NCI-H2196 (cell line): Measurements from ENCODE around the gene ATAD1.
A peak's percentile ranks its signal among the peaks of the same experiment; 100 is the strongest.
"Not testable (repeated sequence)": the region's sequence is repeated elsewhere in the genome, so short reads cannot be mapped to it uniquely, and the experiment has no call there.

ENCODE experiments used
- DNase-seq: peaks from one replicate; lab custom pipeline; 2025; ENCODE audit not compliant: unreplicated experiment; lab: John Stamatoyannopoulos, UW

Gene ATAD1

DNA sequence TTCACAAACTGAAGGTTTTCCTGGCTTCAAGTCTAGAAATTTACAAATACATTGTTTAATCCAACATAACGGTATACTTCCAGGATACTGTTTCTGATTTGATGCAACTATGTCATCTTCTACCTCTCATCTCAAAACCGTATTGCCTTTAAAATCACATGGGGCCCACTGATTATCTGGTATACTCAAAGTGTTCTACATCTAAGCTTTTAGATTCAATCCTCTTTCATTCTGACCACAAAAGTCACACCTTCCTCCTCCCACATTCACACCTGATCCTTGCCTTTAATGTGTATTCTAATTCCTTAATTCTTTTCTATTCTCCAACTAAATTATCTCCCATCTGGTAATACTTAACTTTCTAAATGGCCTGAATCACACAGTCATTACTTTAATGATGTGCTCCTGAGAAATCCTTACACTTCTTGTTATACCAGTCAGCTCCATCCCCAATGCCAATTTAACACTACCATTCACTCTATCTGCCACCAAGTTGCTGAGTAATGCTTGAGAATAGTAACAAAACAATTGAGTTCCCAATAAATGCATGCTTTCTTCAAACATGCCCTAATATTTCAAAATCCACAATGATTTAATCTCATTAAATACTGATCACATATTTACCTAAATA lies 13.0 kb downstream of the ATAD1 start:
- DNase-seq = no peak

DNA sequence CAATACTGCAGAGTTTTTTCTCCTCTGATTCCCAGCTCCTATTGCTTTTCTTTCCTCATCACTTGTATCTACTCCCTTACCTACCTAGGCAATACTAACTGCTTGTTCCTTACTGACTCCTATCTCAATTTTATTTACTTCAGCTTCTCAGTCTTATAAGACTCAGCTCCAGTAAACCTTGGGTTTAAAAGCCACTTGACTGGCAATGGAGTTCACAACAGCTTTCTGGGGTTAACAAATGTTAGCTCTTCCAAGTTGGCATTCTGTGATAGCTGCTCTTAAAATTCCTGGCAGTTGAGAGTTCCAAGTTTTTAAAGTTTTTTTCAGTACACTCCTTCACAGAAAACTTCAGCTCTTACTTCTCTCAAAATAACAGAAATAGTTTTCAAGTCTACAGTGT lies 14.2 kb downstream of the ATAD1 start:
- no peak for DNase-seq

DNA sequence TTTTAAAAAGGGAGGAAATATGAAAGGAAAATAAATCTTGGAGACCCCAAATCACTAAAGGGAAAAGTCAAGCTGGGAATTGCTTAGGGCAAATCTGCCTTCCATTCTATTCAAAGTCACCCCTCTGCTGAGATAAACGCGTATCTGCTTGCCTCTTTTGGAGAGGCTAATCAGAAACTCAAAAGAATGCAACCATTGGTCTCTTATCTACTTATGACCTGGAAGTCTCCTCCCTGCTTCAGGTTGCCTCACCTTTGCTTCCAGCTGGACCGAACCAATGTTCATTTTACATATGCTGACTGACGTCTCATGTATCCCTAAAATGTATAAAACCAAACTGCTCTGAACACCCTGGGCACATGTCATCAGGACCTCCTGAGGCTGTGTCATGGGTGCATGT lies 14.7 kb downstream of the ATAD1 start:
- DNase-seq = no peak

DNA sequence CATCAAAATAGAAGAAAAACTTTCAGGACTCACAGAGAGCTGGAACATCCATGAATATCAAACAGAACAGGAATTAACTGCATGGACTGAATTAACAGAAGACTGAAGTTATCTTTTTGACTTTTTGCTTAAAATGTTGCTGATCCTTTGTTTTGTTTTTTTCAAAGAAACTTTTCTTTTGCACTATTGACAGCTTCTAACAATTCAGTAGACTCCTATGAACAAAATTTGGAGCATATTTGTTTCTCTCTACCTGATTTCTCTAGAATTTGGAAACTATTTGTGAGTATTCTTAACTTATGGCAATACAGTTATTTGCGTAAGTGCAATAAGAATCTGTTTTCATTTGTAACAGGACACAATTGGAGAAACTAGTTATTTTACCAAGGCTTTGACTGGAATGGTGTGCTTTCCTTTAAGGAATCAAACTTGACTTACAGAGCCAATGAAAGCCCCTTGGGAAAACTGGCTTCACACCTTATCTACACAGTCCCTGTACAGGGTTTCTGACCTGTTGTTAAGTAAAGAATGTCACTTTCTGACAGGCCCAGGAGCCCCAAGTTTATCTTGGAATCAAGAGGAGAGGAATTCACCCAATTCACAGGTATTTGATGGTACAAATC lies 16.1 kb downstream of the ATAD1 start:
- not testable (repeated sequence) for DNase-seq

DNA sequence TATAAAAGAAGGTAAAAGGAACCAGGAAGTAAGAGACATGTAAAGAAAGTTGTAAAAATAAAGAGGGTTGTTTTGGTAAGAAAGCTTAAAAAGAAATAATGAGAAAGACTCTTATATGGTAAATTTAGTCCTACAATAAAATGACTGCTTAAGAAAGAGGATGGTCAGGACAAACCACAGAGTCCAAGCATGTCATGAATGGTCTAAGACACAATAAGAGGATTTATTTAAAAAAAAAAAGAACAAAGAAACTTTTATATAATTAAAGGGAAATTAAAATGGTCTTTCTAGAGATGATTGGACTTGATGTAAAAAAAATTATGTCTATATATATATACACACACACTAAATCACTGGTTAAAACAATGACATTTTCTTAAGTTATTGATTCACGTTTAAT lies 18.2 kb downstream of the ATAD1 start:
- DNase-seq = no peak

DNA sequence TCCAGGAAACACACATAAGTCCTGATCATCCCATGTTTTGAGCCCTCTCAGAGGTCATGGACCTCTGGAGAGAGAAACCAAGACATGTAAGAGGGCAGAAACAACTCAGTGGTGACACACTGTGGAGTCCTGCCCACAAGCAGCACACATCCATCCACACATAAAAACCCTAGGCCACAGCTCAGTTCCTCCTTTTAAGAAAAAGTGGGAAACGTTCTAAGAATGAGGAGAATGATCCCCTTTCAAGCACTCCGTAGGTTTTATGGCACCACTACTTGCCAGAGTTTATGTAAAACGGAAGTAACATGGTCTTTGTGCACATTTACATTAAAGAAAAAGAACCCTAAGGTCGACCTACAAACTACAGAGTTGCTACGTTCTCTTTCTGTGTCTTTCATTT lies 19.9 kb downstream of the ATAD1 start:
- DNase-seq = no peak

DNA sequence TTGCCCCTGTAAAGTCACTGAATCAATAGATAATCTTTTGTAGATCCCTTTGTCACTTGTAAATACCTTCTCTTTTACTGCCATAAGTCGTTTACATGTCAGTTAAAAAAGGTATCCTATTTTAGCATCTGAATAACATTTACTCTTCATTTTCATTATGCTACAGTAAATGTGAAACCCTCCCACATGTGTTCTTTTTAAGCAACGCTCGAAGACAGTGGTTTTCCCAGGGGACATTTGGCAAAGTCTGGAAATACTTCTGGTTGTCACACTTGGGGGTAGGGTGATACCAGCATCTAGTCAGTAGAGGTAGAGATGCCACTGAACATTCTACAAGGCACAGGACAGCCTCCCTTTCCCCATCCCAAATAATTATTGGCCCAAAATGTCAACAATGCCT lies 23.7 kb downstream of the ATAD1 start:
- DNase-seq = no peak

DNA sequence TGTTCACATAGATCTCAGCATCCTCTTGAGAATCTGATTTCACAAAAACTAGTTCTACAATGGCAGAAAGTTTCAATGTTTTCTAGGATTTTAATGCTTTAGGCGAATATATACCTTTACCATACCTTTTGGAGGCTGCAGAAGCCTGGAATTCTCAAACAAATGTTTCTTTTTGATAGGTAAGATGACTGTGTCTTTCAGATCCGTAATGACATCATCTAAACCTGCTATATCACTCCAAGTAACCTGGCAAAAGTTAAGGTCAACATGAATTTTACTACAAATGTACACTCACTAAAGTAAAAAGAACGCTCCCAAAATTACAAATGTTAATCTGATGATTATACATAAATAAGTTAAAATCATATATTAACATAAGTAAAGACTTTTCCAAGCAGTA lies 27.8 kb downstream of the ATAD1 start:
- DNase-seq = no peak

DNA sequence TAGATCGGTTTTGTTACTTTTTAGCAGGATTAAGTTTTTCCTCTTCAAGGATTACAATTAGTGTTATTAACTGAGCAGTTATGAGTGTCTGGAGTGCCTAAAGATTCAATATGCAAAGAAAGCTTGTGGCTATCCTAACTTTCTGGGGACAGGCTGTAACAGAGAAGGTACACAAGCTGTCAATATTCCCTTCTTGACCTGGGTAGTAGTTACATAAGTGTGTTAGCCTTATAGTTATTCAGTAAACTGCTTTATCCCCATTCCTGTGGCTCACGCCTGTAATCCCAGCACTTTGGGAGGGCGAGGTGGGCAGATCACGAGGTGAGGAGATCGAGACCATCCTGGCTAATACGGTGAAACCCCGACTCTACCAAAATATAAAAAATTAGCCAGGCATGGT lies 31.6 kb downstream of the ATAD1 start:
- no peak for DNase-seq

DNA sequence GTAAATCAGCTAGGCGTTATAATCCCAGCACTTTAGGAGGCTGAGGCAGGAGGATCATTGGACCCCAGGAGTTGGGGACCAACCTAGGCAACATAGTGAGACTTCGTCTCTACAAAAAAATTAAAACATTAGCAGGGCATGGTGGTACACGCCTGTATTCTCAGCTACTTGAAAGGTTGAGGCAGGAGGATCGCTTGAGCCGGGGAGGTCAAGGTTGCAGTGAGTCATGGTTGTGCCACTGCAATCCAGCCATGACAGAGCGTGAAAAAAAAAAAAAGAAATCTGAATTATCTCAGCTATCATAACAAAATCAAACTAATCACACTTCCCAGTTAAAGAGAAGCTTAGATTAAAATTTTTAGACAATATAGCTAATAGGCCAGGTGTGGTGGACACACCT lies 35.3 kb downstream of the ATAD1 start:
- DNase-seq = no peak

DNA sequence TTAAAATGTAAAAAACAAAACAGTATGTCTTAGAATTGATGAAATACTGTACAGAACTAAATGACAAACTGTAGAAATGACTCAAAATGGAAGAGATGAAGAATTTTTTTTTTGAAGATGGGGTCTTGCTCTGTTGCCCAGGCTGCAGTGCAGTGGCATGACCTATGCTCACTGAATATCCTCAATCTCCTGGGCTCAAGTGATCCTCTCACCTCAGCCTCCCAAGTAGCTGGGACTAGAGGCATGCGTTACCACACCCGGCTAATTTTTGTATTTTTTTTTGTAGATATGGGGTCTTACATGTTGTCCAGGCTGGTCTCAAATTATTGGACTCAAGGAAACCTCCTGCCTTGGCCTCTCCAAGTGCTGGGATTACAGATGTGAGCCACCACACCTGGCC lies 36.5 kb downstream of the ATAD1 start:
- DNase-seq = no peak

DNA sequence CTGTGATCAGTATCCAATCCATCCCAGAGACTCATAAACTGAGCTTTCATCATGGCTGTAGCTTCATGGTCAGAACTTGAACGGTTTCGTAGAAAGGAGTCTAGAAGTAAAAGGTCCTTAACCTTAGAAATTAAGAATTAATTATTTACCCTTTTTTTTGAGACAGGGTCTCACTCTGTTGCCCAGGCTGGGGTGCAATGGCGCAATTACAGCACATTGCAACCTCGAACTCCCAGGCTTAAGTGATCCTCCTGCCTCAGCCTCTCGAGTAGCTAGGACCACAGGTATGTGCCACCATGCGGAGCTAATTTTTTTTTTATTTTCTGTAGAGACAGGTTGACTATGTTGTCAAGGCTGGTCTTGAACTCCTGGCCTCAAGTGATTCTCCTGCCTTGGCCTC lies 41.7 kb downstream of the ATAD1 start:
- no peak for DNase-seq

DNA sequence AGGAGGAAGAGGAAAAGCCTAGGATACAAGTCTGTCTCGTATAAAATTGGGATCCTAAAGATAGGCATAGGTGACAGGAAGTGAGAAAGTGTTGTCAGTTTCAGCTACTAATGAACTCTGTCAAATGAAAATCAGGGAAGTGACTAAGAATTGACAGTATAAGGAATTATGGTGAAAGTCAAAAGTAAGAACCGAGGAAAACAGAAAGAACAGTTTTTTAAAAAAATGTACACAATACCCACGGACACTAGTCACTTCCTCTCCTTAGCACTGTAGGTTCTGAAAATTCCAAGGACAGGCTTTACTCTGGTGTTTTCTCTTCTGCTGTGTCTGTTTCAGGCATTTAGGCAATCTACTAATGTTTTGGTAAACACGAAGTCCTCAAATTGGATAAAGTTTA lies 42.3 kb downstream of the ATAD1 start:
- no peak for DNase-seq

DNA sequence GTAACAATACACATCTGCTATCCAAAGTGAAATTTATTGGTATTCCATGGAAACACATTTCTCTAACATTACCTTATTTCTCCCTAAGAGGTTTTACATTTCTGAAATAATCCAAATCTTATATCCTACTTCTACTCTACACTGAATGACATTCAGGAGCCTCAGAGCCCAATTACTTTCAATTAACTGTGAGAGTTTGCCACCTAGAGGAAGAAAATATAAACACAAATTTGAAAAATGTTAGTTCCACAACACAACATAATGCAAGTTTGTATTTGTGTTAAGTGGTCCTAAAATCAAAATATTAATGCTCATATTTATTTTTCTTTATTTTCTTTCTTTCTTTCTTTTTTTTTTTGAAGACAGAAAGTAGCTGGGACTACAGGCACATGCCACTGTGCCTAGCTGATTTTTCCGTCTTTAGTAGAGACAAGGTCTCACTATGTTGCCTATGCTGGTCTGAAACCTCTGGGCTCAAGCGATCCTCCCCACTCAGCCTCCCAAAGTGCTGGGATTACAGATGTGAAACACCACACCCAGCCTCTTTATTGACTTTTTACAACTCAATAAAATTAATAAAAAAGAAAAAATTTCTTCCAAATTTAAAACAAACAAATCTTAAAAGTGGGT lies 46.0 kb downstream of the ATAD1 start:
- DNase-seq = peak; percentile 1

DNA sequence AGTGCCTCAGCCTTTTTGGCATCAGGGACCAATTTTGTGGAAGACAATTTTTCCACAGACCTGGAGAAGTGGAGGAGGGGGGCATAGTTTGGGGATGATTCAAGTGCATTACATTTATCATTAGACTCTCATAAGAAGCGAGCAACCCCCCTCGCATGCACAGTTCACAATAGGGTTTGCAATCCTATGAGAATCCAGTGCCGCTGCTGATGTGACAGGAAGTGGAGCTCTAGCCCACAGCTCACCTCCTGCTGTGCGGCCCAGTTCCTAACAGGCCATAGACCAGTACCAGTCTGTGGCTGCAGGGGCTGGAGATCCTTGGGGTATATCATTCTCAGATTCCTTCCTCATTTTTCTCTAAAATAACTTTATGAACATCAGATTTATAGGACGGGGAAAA lies 50.8 kb downstream of the ATAD1 start:
- no peak for DNase-seq

DNA sequence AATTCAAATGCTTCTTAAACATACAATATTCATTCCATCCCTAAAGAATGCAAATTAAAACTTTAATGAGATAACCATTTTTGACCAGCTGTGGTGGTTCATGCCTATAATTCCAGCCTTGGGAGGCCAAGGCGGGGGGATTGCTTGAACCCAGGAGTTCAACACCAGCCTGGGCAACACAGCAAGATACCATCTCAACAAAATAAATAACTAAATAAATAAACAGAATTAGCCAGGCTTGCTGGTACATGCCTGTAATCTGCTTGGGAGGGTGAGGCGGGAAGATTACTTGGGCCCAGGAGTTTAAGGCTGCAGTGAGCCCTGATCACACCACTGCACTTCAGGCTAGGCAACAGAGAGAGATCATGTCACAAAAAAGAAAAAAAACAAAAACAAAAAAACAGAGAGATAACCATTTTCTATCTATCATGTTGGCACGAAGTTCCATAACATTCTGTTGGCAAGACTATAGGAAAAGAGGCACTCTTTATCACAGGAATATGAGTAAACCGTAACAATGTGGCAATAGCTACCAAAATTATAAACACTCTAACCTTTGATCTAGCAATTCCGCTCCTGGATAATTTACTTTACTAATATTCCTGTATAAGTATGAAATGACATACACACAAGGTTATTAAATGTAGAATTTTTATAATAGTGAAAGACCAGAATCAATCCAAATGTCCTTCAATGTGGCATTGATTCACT lies 52.2 kb downstream of the ATAD1 start:
- DNase-seq = no peak

DNA sequence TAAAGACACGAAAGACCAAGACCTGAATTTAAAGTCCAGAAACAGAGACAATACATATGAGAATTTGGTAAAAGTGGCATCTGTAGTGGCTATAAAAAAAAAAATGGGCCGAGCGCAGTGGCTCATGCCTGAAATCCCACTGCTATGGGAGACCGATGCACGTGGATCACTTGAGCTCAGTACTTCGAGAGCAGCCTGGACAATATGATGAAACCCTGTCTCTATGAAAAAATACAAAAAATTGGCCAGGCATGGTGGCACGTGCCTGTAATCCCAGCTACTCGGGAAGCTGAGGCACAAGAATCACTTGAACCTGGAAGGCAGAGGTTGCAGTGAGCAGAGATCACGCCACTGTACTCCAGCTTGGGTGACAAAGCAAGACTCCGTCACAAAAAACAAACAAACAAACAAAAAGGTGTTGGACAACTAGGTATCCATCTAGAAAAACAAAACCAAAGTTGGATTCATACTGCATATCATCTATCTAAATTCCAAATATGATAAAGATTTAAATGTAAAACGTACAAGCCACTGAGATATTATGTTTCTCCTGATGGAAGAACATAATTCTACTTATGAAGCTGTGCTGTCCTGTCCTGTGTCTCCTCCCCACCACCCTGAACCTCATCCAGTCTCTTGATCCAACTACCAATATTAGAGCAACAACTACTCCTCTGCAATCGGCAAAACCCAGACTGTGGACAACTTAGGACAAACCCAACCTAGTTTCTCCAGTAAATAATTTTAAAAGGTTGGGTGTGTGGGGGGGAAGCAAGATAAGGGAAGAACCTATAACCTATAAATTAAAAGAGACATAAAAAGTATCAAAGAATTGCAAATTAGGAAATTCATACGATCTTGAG lies 53.7 kb downstream of the ATAD1 start:
- no peak for DNase-seq

DNA sequence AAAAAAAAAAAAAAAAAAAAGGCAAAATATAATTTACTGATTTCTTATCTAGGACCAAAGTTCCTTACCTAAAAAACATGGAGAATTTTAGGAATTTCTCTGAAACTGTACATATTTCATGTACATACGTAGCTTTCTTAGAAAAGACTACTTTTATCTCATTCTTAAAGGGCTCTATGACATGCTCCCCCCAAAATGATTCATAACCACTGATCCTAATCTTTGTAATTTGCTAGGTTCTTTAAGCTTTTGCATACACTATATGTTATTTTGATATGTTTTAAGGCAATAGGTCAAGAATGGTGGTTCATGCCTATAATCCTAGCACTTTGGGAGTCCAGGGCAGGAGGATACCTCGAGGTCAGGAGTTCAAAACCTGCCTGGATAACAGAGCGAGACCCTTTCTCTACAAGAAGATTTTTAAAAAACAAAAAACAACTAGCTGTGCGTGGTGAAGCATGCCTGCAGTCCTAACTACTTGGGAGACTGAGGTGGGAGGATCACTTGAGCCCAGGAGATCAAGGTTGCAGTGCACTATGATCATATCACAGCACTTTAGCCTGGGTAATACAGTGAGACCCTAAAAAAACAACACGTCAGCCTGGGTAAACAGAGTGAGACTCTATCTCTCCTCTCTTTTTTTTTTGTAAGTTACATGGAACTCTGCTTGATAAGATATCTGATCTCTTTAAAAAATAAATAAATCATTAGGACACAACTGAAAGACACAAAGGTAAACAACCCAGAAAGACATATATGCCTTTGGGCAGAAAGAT lies 54.8 kb downstream of the ATAD1 start:
- no peak for DNase-seq

DNA sequence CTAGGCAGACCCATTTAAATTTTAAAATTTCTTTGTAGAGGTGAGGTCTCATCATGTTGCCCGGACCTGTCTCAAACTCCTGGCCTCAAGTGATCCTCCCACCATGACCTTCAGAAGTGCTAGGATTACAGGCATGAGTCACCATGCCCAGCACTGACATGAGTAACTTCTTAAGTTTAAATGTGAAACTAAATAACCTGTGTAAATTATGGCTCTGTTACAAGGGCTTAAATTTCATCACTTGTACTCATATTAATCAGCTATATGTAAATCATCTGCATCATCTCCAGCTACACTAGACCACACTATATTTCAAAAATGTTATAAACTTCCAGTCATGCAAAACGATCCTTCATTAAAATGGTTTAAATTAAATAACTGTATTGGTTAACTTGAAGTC lies 56.1 kb downstream of the ATAD1 start:
- no peak for DNase-seq

DNA sequence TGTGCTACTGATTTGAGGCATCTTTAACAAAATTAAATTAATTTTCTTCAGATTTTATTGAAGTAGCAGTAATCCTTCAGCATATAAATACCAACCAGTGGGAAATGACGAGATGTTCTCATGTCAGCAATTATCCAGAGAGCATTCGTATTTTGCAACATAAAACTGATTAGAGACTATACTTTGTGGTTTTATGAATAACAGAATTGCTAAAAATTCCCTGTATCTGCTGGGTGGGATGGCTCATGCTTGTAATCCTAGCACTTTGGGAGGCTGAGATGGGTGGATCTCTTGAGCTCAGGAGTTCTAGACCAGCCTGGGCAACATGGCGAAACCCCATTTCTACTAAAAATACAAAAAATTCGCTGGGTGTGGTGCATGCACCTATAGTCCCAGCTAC lies 56.9 kb downstream of the ATAD1 start:
- no peak for DNase-seq
